Liver (tissue), 9 donors: ENCODE measurements around the gene STMP1. TPM values are rescaled to one million over a fixed set of nuclear protein-coding genes. Genes with fewer than 3 reads are reported as not detected.
"Not testable (repeated sequence)": the region's sequence is repeated elsewhere in the genome, so short reads cannot be mapped to it uniquely, and the experiment has no call there.

Experiments
- DNase-seq: peaks from one replicate; pipeline ENCODE4 v3.0.0-alpha.2; 2017; ENCODE audit warnings: low spot score
- H3K27ac ChIP-seq, 2 donors: one replicate each; pipeline ENCODE4 v1.7.0; 2013; ENCODE audit warnings: inconsistent platforms in 2 of 2, low read length in 2 of 2, control low read depth in 1 of 2, low read depth in 1 of 2, mild to moderate bottlenecking in 1 of 2
- H3K27me3 ChIP-seq, 4 donors: one replicate each; pipeline versions ENCODE4 v1.6.1 to v1.7.0; 2013; ENCODE audit warnings: low read length in 3 of 4, inconsistent platforms in 1 of 4, mild to moderate bottlenecking in 1 of 4, moderate library complexity in 1 of 4; ENCODE audit not compliant: control insufficient read depth in 4 of 4, insufficient read depth in 4 of 4
- H3K36me3 ChIP-seq, 4 donors: one replicate each; pipeline versions ENCODE4 v1.6.1 to v1.7.0; 2013; ENCODE audit warnings: low read length in 3 of 4, mild to moderate bottlenecking in 3 of 4, low read depth in 1 of 4, moderate library complexity in 1 of 4; ENCODE audit not compliant: control insufficient read depth in 4 of 4, insufficient read depth in 3 of 4
- H3K4me1 ChIP-seq, 4 donors: one replicate each; pipeline versions ENCODE4 v1.6.1 to v1.7.0; 2013; ENCODE audit warnings: low read length in 3 of 4, mild to moderate bottlenecking in 3 of 4, moderate library complexity in 1 of 4; ENCODE audit not compliant: control insufficient read depth in 4 of 4, insufficient read depth in 4 of 4
- H3K4me3 ChIP-seq, 3 donors: one replicate each; pipeline versions ENCODE4 v1.6.1 to v1.7.0; 2013; ENCODE audit warnings: low read length in 3 of 3, control low read depth in 1 of 3, low read depth in 1 of 3, mild to moderate bottlenecking in 1 of 3
- H3K9ac ChIP-seq, 2 donors: one replicate each; pipeline ENCODE4 v1.7.0; 2013; ENCODE audit warnings: low read length in 2 of 2, mild to moderate bottlenecking in 2 of 2, moderate library complexity in 2 of 2, control low read depth in 1 of 2, low read depth in 1 of 2
- H3K9me3 ChIP-seq, 4 donors: one replicate each; pipeline versions ENCODE4 v1.6.1 to v1.7.0; 2013; ENCODE audit warnings: low read length in 3 of 4; ENCODE audit not compliant: control insufficient read depth in 4 of 4
- ATF3 ChIP-seq: IDR thresholded peaks from 2 replicates; pipeline ENCODE4 v1.6.1; 2016; ENCODE audit warnings: antibody characterized with exemption
- CTCF ChIP-seq: fragments of 150-350 bp; IDR thresholded peaks from 2 replicates; pipeline ENCODE4 v1.5.1; 2017; ENCODE audit warnings: improper control_type of control experiment, low read depth, low read length; ENCODE audit not compliant: missing input control
- EGR1 ChIP-seq, 2 donors: IDR thresholded peaks; 2 replicates each; pipeline ENCODE4 v1.6.1; 2016 to 2018; ENCODE audit warnings: antibody characterized with exemption in 2 of 2, low read depth in 2 of 2
- FOXA1 ChIP-seq: IDR thresholded peaks from 2 replicates; pipeline ENCODE4 v1.6.1; 2016; ENCODE audit warnings: antibody characterized with exemption
- FOXA2 ChIP-seq: IDR thresholded peaks from 2 replicates; pipeline ENCODE4 v1.6.1; 2016; ENCODE audit warnings: antibody characterized with exemption
- GABPA ChIP-seq, 2 donors: IDR thresholded peaks in 1 of 2; conservative IDR thresholded peaks in 1 of 2; 2 replicates each; pipeline ENCODE4 v1.6.1; 2016; ENCODE audit warnings: antibody characterized with exemption in 2 of 2, mild to moderate bottlenecking in 1 of 2, moderate library complexity in 1 of 2
- HNF4A ChIP-seq, 2 donors: conservative IDR thresholded peaks; 2 replicates each; pipeline ENCODE4 v1.6.1; 2016; ENCODE audit warnings: antibody characterized with exemption in 2 of 2, mild to moderate bottlenecking in 2 of 2
- HNF4G ChIP-seq: IDR thresholded peaks from 2 replicates; pipeline ENCODE4 v1.6.1; 2016; ENCODE audit warnings: antibody characterized with exemption
- JUND ChIP-seq, 2 donors: IDR thresholded peaks; 2 replicates each; pipeline ENCODE4 v1.6.1; 2016; ENCODE audit warnings: antibody characterized with exemption in 2 of 2
- MAX ChIP-seq: IDR thresholded peaks from 2 replicates; pipeline ENCODE4 v1.6.1; 2016; ENCODE audit warnings: antibody characterized with exemption
- NR2F2 ChIP-seq: IDR thresholded peaks from 2 replicates; pipeline ENCODE4 v1.6.1; 2016; ENCODE audit warnings: antibody characterized with exemption
- RAD21 ChIP-seq, 2 donors: IDR thresholded peaks; 2 replicates each; pipeline ENCODE4 v1.6.1; 2016; ENCODE audit warnings: antibody characterized with exemption in 2 of 2, mild to moderate bottlenecking in 2 of 2
- REST ChIP-seq: IDR thresholded peaks from 2 replicates; pipeline ENCODE4 v1.6.1; 2016; ENCODE audit warnings: antibody characterized with exemption, mild to moderate bottlenecking
- RXRA ChIP-seq, 2 donors: IDR thresholded peaks; 2 replicates each; pipeline ENCODE4 v1.6.1; 2017 to 2018; ENCODE audit warnings: antibody characterized with exemption in 2 of 2, mild to moderate bottlenecking in 1 of 2
- SP1 ChIP-seq: IDR thresholded peaks from 2 replicates; pipeline ENCODE4 v1.6.1; 2018; ENCODE audit warnings: antibody characterized with exemption, mild to moderate bottlenecking
- TAF1 ChIP-seq: conservative IDR thresholded peaks from 2 replicates; pipeline ENCODE4 v1.6.1; 2016; ENCODE audit warnings: antibody characterized with exemption, mild to moderate bottlenecking
- YY1 ChIP-seq: IDR thresholded peaks from 2 replicates; pipeline ENCODE4 v1.6.1; 2016; ENCODE audit warnings: antibody characterized with exemption, mild to moderate bottlenecking
- ZBTB33 ChIP-seq: IDR thresholded peaks from 2 replicates; pipeline ENCODE4 v1.6.1; 2016; ENCODE audit warnings: antibody characterized with exemption
- WGBS: extraction: QIAGEN DNeasy Blood & Tissue Kit; methylation state at CpG from one replicate; pipeline ENCODE4 v1.1.7; 2013; 5-methylcytosine and 5-hydroxymethylcytosine counted together
- polyA plus RNA-seq, 2 donors: library from polyadenylated mRNA; stranded (reverse) in 1 of 2; unstranded in 1 of 2; fragments of 200-250 nt in 1 of 2; fragments of >200 nt in 1 of 2; fragmentation: Nextera tagmentation in 1 of 2; extraction: Ambion mirVana in 1 of 2; gene quantifications; one replicate each; pipeline versions ENCODE4 v1.2.1 to v1.2.3, GENCODE V29; 2013 to 2015
- total RNA-seq, 2 donors: library from RNA; depleted of rRNA; stranded (reverse); fragments of >200 nt; gene quantifications; one replicate each; pipeline ENCODE4 v1.2.3, GENCODE V29; 2014
- donor health status: healthy.
- donor health status: healthy.
- donor health status: healthy.
- donor health status: healthy.
- donor health status: healthy.

STMP1 gene
- total and polyA plus RNA-seq, 4 donors = 6.8 to 30.7 (median 13.8) TPM

GRCh38 chr7:135634191-135634878 is 28.0 kb upstream of the STMP1 start:
- TF ChIP-seq JUND (IDR thresholded peaks at IDR 0.05) (no peak), CTCF (no peak), HNF4A (conservative IDR thresholded peaks at IDR 0.05) (peak; percentile 99), HNF4G (peak; percentile 92), EGR1 (IDR thresholded peaks at IDR 0.05; ENCODE audit: low read depth in 2 of 2) (no peak), SP1 (peak; percentile 85), GABPA (IDR thresholded peaks at IDR 0.05 in 1 of 2, conservative IDR thresholded peaks at IDR 0.05 in 1 of 2) (no peak), ATF3 (no peak), MAX (no peak), NR2F2 (no peak), RAD21 (IDR thresholded peaks at IDR 0.05) (no peak), TAF1 (no peak), FOXA1 (no peak), FOXA2 (no peak), RXRA (IDR thresholded peaks at IDR 0.05) (peak; percentile 63 to 67), YY1 (peak; percentile 13), REST (peak; percentile 25), ZBTB33 (no peak)
- peak overlapping the region in 1 of 2 donors; percentile 38 for H3K27ac ChIP-seq

GRCh38 chr7:135639690-135640089 is 22.6 kb upstream of the STMP1 start:
- not testable (repeated sequence) for H3K27ac ChIP-seq, H3K9me3 ChIP-seq
- peaks cover 2 to 17% (median 9%) of the 10 kb centered on the region in 4 donors for H3K36me3 ChIP-seq

More at GRCh38 chr7:135634191-135634878, 28.0 kb upstream of the STMP1 start:
- Histone ChIP-seq H3K36me3 (peaks cover 2 to 10% (median 5%) of the 10 kb centered on the region in 4 donors), H3K27me3 (no peaks in the 10 kb centered on the region), H3K4me1 (peaks cover 1 to 10% (median 4%) of the 10 kb centered on the region in 4 donors), H3K4me3 (no peak overlapping the region), H3K9ac (no peak overlapping the region), H3K9me3 (no peaks in the 10 kb centered on the region)
- no peak for DNase-seq
- WGBS = 54% methylated on average over 7 of the region's 7 CpGs

More at GRCh38 chr7:135639690-135640089, 22.6 kb upstream of the STMP1 start:
- not testable (repeated sequence) for H3K27me3 ChIP-seq, DNase-seq, H3K9ac ChIP-seq, H3K4me3 ChIP-seq, H3K4me1 ChIP-seq
